Superior temporal gyrus (tissue), 1 donor: ENCODE measurements around the gene PGA5.

ENCODE experiments used
- DNase-seq: peaks from one replicate; pipeline ENCODE4 v3.0.0-alpha.2; 2016; ENCODE audit errors: extremely low spot score

The PGA5 gene

GRCh38 chr11:61266602-61267001, 25.6 kb downstream of the PGA5 start:
- DNase-seq = no peak

GRCh38 chr11:61267437-61267841, 26.5 kb downstream of the PGA5 start:
- no peak for DNase-seq

- no peak for DNase-seq
Observed at GRCh38 chr11:61268588-61269250, 27.7 kb downstream of the PGA5 start.

- DNase-seq = no peak
Observed at GRCh38 chr11:61270354-61271076, 29.5 kb downstream of the PGA5 start.

- DNase-seq = no peak
Observed at GRCh38 chr11:61272731-61273130, 31.8 kb downstream of the PGA5 start.

- DNase-seq = no peak
Observed at GRCh38 chr11:61273178-61274078, 32.5 kb downstream of the PGA5 start.

GRCh38 chr11:61274084-61274483, 33.1 kb downstream of the PGA5 start:
- no peak for DNase-seq

- no peak for DNase-seq
Observed at GRCh38 chr11:61275191-61275590, 34.2 kb downstream of the PGA5 start.

- DNase-seq = no peak
Observed at GRCh38 chr11:61277186-61278000, 36.4 kb downstream of the PGA5 start.

- no peak for DNase-seq
Observed at GRCh38 chr11:61278001-61278470, 37.1 kb downstream of the PGA5 start.

GRCh38 chr11:61279934-61280659, 39.1 kb downstream of the PGA5 start:
- DNase-seq = no peak

- no peak for DNase-seq
Observed at GRCh38 chr11:61280883-61281580, 40.1 kb downstream of the PGA5 start.

- DNase-seq = no peak
Observed at GRCh38 chr11:61281581-61282250, 40.7 kb downstream of the PGA5 start.

GRCh38 chr11:61283613-61284012, 42.6 kb downstream of the PGA5 start:
- DNase-seq = no peak

- no peak for DNase-seq
Observed at GRCh38 chr11:61287338-61287977, 46.5 kb downstream of the PGA5 start.

GRCh38 chr11:61290905-61291690, 50.1 kb downstream of the PGA5 start:
- no peak for DNase-seq

GRCh38 chr11:61292356-61292755, 51.4 kb downstream of the PGA5 start:
- DNase-seq = no peak
